Measurements from ENCODE around the gene NELFE.

Gene NELFE

DNA sequence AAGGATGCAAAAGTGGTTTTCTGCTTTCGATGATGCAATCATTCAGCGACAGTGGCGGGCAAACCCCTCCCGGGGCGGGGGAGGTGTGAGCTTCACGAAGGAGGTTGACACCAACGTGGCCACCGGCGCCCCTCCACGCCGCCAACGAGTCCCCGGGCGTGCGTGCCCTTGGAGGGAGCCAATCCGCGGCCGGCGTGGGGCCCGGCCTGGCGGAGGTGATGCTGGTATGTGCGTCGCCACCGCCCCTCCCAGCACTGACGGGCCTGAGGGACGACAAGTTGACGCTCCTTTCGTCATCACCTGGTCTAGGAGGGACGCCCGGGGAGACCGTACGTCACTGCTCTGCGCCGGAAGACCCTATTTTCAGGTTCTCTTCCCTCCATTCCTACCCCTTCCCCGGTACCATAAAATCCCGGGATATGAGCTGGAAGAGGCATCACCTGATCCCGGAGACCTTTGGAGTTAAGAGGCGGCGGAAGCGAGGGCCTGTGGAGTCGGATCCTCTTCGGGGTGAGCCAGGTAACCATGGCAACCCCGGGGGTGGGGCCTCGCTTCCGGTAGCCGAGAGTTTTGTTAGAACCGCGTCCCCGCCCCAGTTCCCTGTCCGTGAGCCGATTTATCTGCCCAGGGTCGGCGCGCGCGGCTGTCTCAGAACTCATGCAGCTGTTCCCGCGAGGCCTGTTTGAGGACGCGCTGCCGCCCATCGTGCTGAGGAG, 13.4 kb upstream of the NELFE start, which contains the start of gene DXO:
Gene DXO, minus strand, starts transcription at position 146 of the 716 bp plus-strand sequence. CDS start 463 bp downstream, outside the sequence.
- DNase-seq (ENCODE audit: low spot score) = peak; percentile 100

DNA sequence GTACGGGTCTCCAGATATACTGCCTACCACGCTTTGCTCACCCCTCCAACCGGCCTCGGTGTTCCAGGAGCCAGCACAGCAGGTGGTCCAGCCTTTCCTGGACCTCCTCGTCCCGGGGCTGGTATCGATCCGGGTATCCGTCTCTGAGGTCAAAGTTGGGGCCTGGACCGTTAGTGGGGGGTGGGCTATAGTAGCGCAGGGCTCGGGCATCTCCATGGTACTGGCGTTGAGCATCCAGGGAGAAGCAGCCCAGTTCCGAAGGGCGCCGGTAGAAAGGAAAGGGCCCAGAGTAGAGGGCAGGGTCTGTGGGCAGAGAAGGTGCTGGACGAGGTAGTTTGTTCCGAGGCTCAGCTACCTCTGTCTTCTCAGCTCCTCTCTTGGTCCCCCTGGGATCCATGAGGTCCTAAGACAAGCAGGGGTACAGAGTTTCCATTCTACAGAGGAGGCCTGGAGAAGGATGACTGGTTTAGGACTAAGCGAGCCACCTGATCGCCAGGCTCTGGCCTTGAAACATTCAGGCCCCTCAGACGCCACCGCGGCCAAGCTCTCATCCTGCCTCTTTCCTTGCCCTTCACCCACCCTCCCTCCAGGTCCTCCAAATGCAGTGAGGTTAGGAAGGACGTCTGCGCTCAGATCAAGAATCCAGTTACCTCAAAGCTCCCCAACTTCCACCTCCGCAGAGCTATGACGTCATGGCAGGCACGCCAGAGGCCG, 12.7 kb upstream of the NELFE start:
- DNase-seq (ENCODE audit: low spot score) = peak; percentile 23

- no peak for DNase-seq (ENCODE audit: low spot score)
Observed at GRCh38 chr6:31970604-31971271, 12.0 kb upstream of the NELFE start.

DNA sequence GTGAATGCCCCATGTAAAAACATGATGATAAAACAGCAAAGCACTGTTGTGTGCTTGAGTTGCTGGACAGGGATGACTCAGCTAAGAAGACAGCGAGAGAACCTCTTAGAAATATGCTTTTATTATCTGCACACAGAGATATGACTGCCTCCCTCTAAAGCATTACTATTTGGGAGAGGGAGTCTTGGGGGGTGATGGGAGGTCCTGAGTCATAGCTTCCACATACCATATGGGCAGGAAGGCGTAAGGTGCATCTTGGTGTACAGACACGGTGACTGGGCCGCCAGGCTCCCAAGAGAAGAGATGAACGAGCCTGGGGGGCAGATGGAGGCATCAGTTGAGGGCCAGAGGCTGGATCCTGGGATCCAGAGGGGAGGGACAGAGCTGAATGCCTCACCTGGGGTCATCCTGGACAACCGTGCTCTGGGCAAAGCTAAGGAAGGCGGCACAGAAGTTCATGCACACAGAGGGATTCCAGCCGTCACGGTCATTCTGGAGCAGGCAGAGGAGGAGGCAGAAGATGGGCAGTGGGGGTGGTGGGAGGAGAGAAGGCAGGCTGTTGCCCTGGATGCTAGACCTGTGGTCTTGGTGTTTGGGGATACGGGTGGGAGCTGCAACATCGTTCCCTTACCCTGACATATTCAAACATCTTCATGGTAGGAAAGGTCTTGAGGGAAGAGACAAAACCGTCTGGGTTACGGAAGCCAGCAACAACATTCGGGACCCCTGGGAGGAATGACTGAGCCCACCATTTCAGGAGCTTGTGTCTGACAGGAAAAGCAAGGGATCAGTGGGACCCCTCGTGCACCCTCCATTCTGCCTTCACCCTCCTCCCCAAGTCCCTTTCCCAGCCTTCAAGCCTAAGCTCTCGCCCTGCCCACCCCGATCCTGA, 11.2 kb upstream of the NELFE start:
- DNase-seq (ENCODE audit: low spot score) = peak; percentile 62

DNA sequence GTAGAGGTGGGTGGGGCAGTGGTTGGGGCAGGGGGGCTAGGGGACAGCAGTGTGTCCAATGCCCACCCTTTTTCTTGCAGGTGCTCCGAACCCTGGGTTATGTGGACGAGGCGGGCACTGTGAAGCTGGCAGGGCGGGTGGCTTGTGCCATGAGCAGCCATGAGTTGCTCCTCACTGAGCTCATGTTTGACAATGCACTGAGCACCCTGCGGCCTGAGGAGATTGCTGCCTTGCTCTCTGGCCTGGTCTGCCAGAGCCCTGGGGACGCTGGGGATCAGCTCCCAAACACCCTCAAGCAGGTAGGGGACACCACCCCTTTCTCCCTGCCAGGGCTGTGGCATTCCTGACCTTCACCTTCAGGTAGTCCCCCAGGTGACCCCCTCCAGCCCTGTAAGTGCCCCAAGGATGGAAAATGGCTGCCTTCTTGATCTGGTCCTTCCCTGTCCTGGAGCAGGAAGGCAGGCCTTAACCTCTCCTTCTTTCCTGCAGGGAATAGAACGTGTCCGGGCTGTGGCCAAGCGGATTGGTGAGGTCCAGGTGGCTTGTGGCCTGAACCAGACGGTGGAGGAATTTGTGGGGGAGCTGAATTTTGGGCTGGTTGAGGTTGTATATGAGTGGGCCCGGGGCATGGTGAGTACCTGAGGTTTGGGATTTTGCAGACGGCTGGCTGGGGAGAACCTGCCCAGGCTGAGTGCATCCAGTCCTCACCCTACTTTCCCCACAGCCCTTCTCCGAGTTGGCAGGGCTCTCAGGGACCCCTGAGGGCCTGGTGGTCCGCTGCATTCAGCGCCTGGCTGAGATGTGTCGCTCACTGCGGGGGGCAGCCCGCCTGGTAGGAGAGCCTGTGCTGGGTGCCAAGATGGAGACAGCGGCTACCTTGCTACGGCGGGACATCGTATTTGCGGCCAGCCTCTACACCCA, 10.3 kb upstream of the NELFE start:
- DNase-seq (ENCODE audit: low spot score) = no peak

- no peak for DNase-seq (ENCODE audit: low spot score)
Observed at GRCh38 chr6:31968326-31968725, 9.6 kb upstream of the NELFE start.

GRCh38 chr6:31967926-31968320, 9.2 kb upstream of the NELFE start:
- DNase-seq (ENCODE audit: low spot score) = no peak

DNA sequence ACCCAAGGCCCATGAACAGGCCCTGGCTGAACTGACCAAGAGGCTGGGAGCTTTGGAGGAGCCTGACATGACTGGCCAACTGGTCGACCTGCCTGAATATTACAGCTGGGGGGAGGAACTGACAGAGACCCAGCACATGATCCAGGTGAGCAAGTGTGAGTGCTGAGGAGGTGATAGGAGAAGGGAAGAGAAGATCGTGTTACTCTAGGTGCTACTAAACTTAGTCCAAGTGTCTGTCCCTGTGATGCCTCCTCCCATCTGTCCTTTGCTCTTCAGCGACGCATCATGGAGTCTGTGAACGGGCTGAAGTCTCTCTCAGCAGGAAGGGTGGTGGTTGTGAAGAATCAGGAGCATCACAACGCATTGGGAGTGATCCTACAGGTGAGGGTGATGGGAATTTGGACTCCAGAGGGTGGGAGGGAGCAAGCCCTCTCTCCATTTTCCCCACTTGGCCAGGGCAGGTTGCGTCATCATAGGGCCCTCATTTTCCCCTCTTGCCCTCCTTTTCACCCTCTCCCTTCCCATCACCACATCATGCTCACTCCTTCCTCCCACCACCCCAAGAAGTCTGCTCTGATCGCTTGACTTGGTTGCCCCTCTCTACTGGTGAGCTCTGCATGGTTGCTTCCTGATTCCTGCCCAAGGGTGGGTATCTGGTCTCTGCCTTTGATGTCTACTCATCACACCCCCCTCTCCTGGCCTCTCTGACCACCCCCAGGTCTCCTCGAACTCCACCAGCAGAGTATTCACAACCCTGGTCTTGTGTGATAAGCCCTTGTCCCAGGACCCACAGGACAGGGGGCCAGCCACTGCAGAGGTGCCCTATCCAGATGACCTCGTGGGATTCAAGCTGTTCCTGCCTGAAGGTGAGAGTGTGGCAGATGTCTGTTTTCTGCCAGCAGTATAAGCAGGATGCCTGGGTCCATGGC, 8.5 kb upstream of the NELFE start:
- DNase-seq (ENCODE audit: low spot score) = no peak

DNA sequence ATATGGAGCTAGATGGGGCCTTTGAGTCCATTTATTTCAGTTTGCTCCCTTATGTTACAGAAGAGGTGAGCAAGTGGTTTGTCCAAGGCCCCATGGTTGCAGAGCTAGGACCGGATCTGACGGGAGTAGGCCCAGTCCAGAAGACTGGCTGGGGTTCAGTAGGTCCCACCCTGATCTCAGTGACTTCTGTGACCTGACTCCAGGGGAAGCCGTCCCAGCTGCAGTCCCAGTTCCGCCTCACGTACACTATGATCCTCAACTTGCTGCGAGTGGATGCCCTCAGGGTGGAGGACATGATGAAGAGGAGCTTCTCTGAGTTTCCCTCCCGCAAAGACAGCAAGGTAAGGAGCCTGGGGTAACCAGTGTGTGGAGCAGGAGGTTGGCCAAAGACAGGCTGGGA, 7.7 kb upstream of the NELFE start:
- DNase-seq (ENCODE audit: low spot score) = no peak

DNA sequence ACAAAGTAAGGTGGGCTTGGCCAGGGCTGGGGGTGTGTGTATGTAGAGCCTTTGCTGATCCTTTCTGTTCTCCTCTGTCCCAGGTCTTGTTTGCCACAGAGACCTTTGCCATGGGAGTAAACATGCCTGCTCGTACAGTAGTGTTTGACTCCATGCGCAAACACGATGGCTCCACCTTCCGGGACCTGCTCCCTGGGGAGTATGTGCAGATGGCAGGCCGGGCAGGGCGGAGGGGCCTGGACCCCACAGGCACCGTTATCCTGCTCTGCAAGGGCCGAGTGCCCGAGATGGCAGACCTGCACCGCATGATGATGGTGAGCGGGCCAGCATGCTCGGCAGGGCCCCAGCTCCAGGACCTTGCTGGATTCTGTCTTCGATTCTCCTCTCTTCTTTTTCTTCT, 6.9 kb upstream of the NELFE start:
- DNase-seq (ENCODE audit: low spot score) = no peak

DNA sequence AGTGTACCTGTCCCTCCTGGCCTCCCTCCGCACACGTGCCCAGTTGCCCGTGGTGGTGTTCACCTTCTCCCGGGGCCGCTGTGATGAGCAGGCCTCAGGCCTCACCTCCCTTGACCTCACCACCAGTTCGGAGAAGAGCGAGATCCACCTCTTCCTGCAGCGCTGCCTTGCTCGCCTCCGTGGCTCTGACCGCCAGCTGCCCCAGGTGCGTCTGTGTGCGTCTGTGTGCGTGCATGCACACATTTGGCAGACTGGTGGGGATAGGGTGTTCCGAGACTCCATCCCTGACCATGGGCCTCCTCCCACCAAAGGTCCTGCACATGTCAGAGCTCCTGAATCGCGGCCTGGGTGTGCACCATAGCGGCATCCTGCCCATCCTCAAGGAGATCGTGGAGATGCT, 5.2 kb upstream of the NELFE start:
- DNase-seq (ENCODE audit: low spot score) = no peak

DNA sequence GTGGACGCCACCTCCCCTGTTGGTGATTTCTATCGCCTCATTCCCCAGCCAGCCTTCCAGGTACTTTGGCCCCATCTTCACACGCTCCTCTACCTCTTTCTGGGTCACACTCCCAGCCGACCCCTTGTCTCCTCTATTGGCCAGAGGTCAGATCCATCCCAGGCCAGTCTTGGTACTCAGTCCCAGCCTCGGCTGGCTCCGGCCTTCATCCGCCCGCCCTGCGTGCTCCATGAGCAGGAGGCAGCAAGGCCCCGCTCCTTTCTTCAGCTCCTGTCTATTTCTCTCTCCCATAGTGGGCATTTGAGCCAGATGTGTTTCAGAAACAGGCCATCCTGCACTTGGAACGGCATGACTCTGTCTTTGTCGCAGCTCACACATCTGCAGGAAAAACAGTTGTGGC, 2.8 kb upstream of the NELFE start:
- no peak for DNase-seq (ENCODE audit: low spot score)

- peak; percentile 41 for DNase-seq (ENCODE audit: low spot score)
Observed at GRCh38 chr6:31958412-31958740, 395 bp downstream of the NELFE start.

- no peak for DNase-seq (ENCODE audit: low spot score)
Observed at GRCh38 chr6:31956796-31957195, 2.0 kb downstream of the NELFE start.

DNA sequence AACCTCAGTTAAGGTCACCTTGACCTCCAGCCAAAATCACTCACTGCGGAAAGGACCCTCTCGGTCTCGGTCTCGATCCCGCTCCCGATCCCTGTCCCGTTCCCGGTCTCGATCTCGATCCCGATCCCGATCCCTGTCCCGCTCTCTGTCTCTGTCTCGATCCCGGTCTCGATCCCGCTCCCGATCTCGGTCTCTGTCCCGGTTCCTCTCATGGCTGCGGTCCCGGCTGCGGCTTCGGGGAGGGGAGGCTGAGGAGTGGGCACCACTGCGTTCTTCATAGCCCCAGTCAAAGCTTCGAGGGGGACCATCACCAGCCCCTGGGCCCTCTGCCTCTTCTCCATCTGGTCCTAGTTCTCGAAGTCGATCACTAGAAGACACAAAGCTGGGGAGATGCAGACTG, 4.3 kb downstream of the NELFE start:
- no peak for DNase-seq (ENCODE audit: low spot score)

DNA sequence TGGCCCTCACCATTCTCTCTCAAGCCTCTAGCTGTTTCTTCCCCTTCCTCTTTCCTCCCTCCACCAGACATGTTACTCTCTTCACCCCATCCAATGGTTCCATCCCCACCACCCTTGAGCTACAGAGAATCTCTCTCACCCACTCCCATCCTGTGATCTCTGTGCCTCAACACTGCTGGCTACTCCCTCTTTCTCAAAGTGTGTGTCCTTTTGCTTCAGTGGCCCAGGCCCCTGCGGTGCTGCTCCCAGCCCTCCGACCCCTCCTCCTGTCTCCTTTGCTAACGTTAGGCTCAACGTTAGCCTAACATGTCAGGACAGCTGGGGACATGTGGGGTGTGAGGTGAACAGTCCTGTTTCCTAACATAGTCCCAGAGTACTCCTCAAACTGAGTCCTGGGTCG, 5.9 kb downstream of the NELFE start:
- no peak for DNase-seq (ENCODE audit: low spot score)

DNA sequence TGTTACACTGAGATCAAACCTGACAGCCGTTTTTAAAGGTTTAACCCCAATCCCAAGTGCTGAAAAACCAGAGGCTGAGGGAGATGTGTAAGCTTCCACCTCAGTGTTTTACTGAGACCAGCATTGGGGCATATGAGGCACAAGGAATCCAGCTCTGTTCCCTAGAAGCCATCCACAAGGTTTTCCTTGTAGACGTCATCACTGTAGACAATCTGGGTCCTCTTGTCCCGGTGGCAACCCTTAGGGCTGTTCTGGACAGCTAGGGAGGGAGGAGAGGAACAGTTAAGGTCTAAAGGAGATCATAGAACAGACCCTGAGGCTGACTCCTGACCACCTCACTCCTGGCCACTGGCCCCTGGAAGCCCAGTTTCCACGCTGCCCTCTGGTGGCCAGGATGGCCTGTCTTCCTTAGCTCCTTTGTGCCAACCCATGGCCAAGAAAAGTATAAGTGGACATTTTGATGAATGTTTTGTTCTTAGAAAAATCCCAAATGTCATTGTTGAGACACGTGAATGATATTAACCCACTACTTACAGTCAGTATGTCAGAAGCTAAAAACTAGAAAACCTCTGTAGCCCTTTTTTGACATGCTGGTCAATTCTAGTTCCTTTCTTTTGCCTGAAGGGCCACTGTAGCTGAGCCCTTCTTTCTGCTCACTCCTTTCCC, 6.5 kb downstream of the NELFE start:
- DNase-seq (ENCODE audit: low spot score) = peak; percentile 86

- DNase-seq (ENCODE audit: low spot score) = no peak
Observed at GRCh38 chr6:31949926-31950548, 8.7 kb downstream of the NELFE start.
